ENCODE measurements around the gene GBP4.

DNA sequence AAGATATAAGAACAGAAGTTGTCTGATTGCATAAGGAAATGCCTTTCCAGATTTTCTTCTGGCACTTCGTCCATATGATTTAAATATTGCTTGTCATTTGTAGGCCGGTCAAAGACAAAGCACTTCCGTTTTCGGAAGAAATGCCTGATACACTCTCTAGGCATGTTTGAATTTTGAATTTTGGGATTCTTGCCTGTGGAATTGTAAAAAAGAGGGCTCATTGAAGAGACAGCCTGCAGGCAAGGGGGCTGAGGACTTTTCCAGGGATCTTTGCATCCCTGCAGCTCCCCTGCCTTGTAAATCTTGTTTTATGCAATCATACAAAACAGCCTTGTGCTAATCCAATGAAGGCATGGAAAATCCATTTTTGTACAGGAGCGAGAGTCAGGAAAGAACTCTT is 7.4 kb downstream of the GBP4 start:
- TF ChIP-seq, protein P1, sequence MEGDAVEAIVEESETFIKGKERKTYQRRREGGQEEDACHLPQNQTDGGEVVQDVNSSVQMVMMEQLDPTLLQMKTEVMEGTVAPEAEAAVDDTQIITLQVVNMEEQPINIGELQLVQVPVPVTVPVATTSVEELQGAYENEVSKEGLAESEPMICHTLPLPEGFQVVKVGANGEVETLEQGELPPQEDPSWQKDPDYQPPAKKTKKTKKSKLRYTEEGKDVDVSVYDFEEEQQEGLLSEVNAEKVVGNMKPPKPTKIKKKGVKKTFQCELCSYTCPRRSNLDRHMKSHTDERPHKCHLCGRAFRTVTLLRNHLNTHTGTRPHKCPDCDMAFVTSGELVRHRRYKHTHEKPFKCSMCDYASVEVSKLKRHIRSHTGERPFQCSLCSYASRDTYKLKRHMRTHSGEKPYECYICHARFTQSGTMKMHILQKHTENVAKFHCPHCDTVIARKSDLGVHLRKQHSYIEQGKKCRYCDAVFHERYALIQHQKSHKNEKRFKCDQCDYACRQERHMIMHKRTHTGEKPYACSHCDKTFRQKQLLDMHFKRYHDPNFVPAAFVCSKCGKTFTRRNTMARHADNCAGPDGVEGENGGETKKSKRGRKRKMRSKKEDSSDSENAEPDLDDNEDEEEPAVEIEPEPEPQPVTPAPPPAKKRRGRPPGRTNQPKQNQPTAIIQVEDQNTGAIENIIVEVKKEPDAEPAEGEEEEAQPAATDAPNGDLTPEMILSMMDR (IDR thresholded peaks at IDR 0.05), result no peak
- TF ChIP-seq POLR2A (IDR thresholded peaks at IDR 0.05), result no peak
- TF ChIP-seq POLR2AphosphoS5 (IDR thresholded peaks at IDR 0.05), result no peak
